Activated T-helper 2 cell treated with anti-CD3 and anti-CD28 coated beads, Interferon-gamma antibody, Interleukin-2, Interleukin-4, amounts not matched to agents 10 μg/mL and 5 μg/mL and 100 μg/mL, durations not matched to agents 14 hours and 24 hours and 36 hours (primary cell): ENCODE data around the gene PTPN1. TPM values are rescaled to one million over a fixed set of nuclear protein-coding genes. Genes with fewer than 3 reads are reported as not detected.
A peak's percentile ranks its signal among the peaks of the same experiment; 100 is the strongest.
"Not testable (repeated sequence)": the region's sequence is repeated elsewhere in the genome, so short reads cannot be mapped to it uniquely, and the experiment has no call there.

Experiments used
- DNase-seq: peaks from one replicate; pipeline ENCODE4 v3.0.0; 2021; ENCODE audit warnings: low spot score
- H3K27ac Mint-ChIP-seq: one replicate; pipeline ENCODE4 v1.8.0; 2021; ENCODE audit warnings: mixed read lengths
- H3K27me3 Mint-ChIP-seq: one replicate; pipeline ENCODE4 v1.8.0; 2021; ENCODE audit warnings: low read depth, mixed read lengths
- H3K36me3 Mint-ChIP-seq: one replicate; pipeline ENCODE4 v1.8.0; 2021; ENCODE audit warnings: low read depth, mixed read lengths
- H3K4me1 Mint-ChIP-seq: one replicate; pipeline ENCODE4 v1.8.0; 2021; ENCODE audit warnings: low read depth, mixed read lengths
- H3K4me3 Mint-ChIP-seq: one replicate; pipeline ENCODE4 v1.8.0; 2021; ENCODE audit warnings: low read depth, mild to moderate bottlenecking, moderate library complexity, mixed read lengths
- H3K9me3 Mint-ChIP-seq: one replicate; pipeline ENCODE4 v1.8.0; 2021; ENCODE audit warnings: mixed read lengths
- intact Hi-C: fragments of 100-400 bp; cut with micrococcal nuclease; formaldehyde crosslinking; loops from one replicate; pipeline ENCODE4 v1.15.1; 2023
- total RNA-seq: library from RNA; stranded (reverse); gene quantifications from 2 replicates; pipeline ENCODE4 v1.2.3, GENCODE V29; 2022

The PTPN1 gene
- total RNA-seq, 1 donor from 2014 or later: 94.6 TPM

DNA sequence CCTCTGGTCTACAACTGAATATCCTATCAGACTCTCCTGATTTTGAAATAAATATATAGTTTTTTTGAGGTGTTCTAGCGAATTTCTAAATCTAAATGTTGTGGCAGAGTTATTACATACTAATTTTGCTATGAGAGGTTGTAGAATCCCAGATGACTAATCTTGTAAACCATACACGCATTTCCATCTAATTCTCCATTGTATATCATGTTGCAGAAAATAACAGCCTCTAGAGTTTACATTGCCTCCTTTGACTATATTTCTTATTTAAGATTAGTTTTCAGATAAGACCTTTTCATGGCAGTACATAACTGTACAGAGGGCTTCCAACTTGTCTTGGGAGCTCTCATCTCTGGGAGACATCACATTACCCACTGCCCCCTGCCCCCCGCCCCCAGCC, 22.9 kb downstream of the PTPN1 start:
- H3K4me1 Mint-ChIP-seq: peaks cover 48% of the 10 kb centered on the region
- no peak overlapping the region for H3K4me3 Mint-ChIP-seq
- H3K36me3 Mint-ChIP-seq: peaks cover 42% of the 10 kb centered on the region

DNA sequence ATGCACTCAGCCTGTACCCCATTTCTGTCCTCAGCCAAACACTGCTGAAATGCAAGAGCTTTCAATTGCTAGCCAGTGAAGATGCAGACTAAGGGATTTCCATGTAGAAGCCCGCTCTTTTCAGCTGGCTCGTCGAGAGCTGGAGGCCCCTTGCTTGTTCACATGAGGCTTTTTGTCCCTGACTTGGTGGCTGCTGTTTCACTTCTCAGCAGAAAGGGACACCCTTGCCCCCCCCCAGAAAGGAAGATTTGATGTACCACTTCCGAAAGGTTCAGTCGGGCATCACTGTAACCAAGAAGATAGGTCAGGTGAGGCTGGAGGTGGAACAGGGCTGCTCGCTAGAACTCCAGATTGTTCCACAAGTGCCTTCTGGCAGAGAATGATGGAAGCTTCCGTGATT, 23.3 kb downstream of the PTPN1 start:
- H3K27ac Mint-ChIP-seq: peak overlapping the region; percentile 12
- intact Hi-C loops: no loop called here
- H3K27me3 Mint-ChIP-seq: no peaks in the 10 kb centered on the region
- DNase-seq: no peak
- peaks cover 51% of the 10 kb centered on the region for H3K4me1 Mint-ChIP-seq
- no peak overlapping the region for H3K4me3 Mint-ChIP-seq
- peaks cover 45% of the 10 kb centered on the region for H3K36me3 Mint-ChIP-seq
- H3K9me3 Mint-ChIP-seq: no peaks in the 10 kb centered on the region

More for the DNA sequence above, 22.9 kb downstream of the PTPN1 start:
- intact Hi-C loops: no loop called here
- no peaks in the 10 kb centered on the region for H3K27me3 Mint-ChIP-seq
- H3K9me3 Mint-ChIP-seq: no peaks in the 10 kb centered on the region
- no peak overlapping the region for H3K27ac Mint-ChIP-seq
- DNase-seq: no peak

DNA sequence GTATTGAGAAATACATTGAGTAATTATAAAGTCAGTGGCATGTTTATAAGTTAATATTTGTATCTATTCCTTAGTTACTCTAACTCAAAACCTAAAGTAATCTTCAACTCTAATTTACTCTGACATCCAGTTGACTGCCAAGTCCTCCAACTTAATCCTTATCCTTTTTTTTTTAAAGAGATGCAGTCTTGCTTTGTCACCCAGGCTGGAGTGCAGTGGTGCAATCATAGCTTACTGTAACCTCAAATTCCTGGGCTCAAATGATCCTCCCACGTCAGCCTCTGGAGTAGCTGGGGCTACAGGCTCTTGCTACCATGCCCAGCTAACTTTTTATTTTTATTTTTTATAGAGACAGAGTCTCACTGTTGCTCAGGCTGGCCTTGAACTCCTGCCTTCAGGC, 24.4 kb downstream of the PTPN1 start:
- H3K9me3 Mint-ChIP-seq: no peaks in the 10 kb centered on the region
- H3K27me3 Mint-ChIP-seq: no peaks in the 10 kb centered on the region
- H3K4me1 Mint-ChIP-seq: peaks cover 43% of the 10 kb centered on the region
- no peak for DNase-seq
- no peak overlapping the region for H3K4me3 Mint-ChIP-seq
- intact Hi-C loops: no loop called here
- no peak overlapping the region for H3K27ac Mint-ChIP-seq
- peaks cover 41% of the 10 kb centered on the region for H3K36me3 Mint-ChIP-seq

DNA sequence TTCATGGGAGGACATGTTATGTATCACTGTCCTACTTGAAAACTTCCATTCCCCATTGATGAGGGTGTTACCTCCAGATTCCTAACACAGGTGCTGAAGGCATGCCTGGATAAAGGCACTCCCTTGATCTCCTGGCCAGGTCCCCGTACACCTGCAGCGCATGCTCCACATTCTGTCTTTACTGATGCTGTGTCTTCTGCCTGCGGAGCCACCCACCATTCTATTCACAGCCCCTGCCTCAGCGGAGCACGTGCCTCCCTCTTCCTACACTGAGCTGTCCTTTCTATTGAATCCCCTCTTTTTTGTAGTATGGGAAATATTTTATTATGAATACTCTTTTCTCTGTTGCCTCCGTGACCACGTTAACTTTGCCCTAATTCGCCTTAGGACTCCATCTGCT, 25.0 kb downstream of the PTPN1 start:
- no peak for DNase-seq
- no peaks in the 10 kb centered on the region for H3K27me3 Mint-ChIP-seq
- peaks cover 42% of the 10 kb centered on the region for H3K4me1 Mint-ChIP-seq
- H3K9me3 Mint-ChIP-seq: no peaks in the 10 kb centered on the region
- H3K27ac Mint-ChIP-seq: no peak overlapping the region
- peaks cover 43% of the 10 kb centered on the region for H3K36me3 Mint-ChIP-seq
- H3K4me3 Mint-ChIP-seq: no peak overlapping the region
- intact Hi-C loops: no loop called here

DNA sequence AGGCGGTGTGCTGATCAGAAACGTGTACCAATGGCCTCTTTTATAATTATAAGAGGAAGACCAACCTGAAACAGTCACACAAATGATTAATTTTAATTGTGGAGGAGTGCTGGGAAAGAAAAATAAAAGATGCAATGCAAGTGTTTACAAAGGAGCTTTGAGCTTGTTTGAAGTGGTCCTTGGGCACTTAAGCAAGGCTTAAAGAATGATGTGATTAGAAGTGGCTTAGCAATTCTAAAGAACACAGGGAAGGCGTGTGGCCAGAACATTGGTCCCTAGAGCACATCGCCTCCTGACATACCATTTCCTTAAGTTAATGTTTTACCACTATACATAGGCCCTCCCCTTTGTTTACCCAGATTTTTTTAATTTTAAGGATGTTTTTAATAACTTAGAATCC, 26.1 kb downstream of the PTPN1 start:
- Mint-ChIP-seq H3K27ac (no peak overlapping the region), H3K9me3 (no peaks in the 10 kb centered on the region), H3K4me3 (no peak overlapping the region), H3K4me1 (peaks cover 51% of the 10 kb centered on the region), H3K36me3 (peaks cover 54% of the 10 kb centered on the region), H3K27me3 (no peaks in the 10 kb centered on the region)
- intact Hi-C loops: no loop called here
- no peak for DNase-seq

DNA sequence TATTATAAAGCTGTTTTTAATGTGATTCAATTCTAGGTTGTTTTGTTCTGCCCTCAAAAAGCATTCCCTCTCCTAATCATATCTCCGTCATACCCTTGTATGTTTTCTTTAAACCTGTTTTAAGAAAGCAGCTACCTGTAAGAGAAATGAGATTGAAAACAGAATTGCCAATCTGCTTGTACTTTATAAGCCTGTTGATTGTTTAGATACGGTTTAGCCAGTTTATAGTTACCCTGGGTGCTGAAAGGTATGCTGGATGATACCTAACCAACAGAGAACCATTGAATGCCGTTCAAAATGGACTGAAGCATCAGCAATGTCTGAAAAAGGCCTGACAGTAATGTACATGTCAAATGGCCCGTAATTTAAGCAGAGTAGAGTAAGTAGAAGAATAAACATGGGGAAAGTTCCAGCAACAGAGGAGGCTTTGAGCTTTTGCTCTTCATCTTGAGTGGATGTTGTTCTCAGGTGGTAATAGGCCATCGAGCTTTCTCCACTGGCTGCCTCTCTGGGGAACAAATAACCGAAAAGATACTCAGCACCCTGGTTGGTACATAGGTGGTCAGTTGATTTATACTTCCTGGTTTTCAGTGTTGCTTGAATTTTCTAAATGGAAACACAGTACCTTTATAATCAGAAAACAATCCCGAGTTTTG, 27.5 kb downstream of the PTPN1 start:
- Mint-ChIP-seq H3K4me3 (no peak overlapping the region), H3K27me3 (no peaks in the 10 kb centered on the region), H3K9me3 (no peaks in the 10 kb centered on the region), H3K27ac (peak overlapping the region; percentile 14), H3K36me3 (peaks cover 63% of the 10 kb centered on the region), H3K4me1 (peaks cover 57% of the 10 kb centered on the region)
- intact Hi-C loops: no loop called here
- DNase-seq: no peak

DNA sequence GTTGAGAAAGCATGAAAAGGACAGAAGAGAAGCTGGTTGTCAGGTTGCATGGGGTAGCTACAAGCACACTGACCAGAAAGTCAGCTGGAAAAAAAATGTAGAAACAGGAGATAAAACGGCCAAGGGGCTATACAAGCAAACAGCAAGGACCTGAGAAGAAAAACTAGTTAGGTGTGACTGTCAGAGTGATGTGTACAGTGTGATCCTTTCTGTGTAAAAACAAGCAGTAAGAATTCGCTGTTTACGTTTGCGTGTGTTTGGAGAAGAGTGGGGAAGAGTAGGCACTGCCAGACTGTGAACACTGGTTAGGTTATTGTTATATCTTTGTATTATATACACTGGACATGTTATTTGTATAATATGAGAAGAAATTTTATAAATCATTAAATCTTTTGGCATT, 28.1 kb downstream of the PTPN1 start:
- DNase-seq: no peak
- Mint-ChIP-seq H3K27ac (peak overlapping the region; percentile 6), H3K4me3 (no peak overlapping the region), H3K27me3 (no peaks in the 10 kb centered on the region), H3K4me1 (peaks cover 57% of the 10 kb centered on the region), H3K9me3 (no peaks in the 10 kb centered on the region), H3K36me3 (peaks cover 65% of the 10 kb centered on the region)
- intact Hi-C loops: no loop called here

DNA sequence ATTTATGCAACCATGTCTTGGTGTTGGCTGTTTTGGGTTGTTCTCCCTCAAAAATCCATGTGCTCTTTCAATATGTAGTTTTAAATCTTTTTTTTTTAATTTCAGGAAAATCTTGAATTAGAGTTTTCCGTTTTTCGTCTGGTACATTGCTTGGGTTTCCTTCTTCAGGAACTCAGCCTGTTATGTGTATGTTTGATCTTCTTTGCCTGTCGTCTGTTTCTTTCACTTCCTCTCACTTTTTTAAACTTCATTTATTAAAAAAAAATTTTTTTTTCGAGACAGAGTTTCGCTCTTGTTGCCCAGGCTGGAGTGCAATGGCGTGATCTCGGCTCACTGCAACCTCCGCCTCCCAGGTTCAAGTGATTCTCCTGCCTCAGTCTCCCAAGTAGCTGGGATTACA, 29.6 kb downstream of the PTPN1 start:
- H3K27ac Mint-ChIP-seq, H3K4me3 Mint-ChIP-seq, DNase-seq, intact Hi-C loops, H3K27me3 Mint-ChIP-seq, H3K9me3 Mint-ChIP-seq: not testable (repeated sequence)
- H3K4me1 Mint-ChIP-seq: peaks cover 60% of the 10 kb centered on the region
- H3K36me3 Mint-ChIP-seq: peaks cover 64% of the 10 kb centered on the region

DNA sequence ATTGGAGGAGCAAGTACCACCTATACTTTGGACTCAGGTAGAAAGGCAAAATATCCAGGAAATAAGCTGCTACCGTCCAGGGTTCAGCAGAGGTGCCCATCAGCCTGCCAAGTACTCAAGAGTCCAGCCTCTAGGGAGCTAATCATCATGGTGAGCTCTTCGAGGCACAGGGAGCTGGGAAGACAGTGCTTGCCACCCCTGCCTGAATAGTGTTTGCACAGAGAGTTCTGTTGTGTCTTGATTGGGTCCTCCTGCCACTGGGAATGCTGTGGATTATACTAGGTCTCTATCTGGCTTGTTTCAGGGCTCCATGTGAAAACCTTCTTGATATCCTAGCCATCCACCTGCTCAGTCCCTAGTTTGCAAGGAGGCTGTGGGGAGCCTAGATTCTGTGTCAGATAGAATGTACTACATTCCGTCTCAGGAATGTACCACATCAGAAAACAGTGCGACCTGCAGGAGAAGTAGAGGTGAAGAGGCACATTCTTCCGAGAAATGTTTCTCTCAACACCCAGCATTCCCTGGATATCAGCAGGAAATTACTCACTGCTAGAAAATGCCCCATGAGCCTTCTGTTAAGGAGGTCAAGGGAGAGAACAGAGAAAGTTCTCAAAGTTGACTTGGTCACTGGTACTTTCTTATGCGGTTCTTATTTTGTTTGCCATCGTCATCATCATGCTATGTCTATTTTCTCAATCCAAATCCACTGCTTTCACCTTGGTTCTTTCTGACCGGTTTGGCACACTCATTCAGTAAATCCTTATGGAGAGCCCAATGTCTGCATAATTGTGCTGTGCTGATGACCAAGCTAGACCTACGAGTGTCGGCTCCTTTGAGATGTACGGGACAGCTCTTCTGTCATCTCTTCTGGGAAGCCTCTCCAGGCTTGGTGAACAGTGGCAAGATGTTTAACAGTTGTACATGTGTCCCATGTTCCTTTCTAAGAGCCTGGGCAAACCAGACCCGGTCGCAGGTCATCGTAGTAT, 30.7 kb downstream of the PTPN1 start:
- Mint-ChIP-seq H3K27me3 (no peaks in the 10 kb centered on the region), H3K4me1 (peaks cover 62% of the 10 kb centered on the region), H3K36me3 (peaks cover 62% of the 10 kb centered on the region), H3K4me3 (no peak overlapping the region), H3K27ac (peak overlapping the region; percentile 61), H3K9me3 (no peaks in the 10 kb centered on the region)
- intact Hi-C loops: no loop called here
- DNase-seq: no peak

DNA sequence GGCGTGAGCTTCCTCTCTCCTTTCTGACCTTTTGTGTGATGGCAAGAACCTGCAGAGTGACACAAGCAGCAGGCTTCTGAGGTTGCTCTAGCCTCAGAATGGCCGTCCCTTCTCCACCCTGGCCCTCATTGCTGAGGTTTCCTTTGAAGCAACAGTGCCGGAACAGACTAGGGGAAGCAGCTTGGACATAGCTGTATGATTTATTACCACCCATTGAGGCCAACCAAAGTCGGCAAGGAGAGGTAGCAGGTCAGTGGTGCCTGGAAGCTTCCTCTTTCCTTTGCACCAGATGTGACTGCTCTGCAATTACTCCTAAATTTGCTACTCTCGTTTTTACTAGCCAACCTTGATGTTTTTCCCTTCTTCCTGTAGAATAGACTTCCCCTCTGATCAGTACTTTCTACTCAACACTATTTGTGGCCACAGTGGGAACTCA, 31.4 kb downstream of the PTPN1 start:
- H3K4me3 Mint-ChIP-seq: no peak overlapping the region
- no peak for DNase-seq
- peaks cover 65% of the 10 kb centered on the region for H3K36me3 Mint-ChIP-seq
- peaks cover 64% of the 10 kb centered on the region for H3K4me1 Mint-ChIP-seq
- no peaks in the 10 kb centered on the region for H3K27me3 Mint-ChIP-seq
- no peaks in the 10 kb centered on the region for H3K9me3 Mint-ChIP-seq
- peak overlapping the region; percentile 61 for H3K27ac Mint-ChIP-seq
- intact Hi-C loops: no loop called here

DNA sequence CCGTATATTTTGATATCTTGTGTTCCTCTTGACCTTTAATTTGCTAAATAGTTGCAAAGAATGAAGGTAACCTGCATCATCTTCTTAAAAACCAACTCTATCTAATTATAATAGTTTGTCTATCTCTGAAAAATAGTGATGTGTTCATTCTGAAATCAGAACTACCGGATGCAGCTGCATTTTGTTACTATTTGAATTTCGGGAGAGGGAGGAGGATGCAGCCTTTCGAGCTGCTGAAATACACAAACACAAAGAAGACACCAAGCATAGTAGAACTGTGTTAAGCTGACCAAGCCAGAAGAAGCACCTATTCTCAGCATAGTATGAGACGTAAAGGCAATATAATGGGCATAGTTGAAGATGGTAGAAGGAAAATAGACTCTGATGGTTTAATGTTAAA, 33.1 kb downstream of the PTPN1 start:
- Mint-ChIP-seq H3K27me3 (no peaks in the 10 kb centered on the region), H3K4me1 (peaks cover 64% of the 10 kb centered on the region), H3K27ac (peak overlapping the region; percentile 60), H3K4me3 (no peak overlapping the region), H3K9me3 (no peaks in the 10 kb centered on the region), H3K36me3 (peaks cover 66% of the 10 kb centered on the region)
- intact Hi-C loops: no loop called here
- DNase-seq: no peak

DNA sequence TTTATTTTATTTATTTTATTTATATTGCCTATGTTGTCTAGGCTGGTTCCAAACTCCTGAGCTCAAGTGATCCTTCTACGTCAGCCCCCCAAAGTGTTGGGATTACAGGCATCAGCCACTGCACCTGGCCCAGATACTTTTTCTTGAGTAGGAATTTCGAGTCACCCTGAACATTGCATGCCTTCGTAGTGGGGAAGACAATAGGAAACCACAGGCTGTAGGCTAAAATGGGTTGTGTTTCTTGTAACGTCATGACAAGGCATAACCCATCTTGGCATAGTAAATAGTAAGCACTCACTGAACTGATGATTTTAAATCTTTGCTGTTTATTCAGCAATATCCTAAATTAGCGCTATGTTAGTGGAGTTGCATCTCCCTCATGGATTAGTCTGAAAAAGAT, 34.9 kb downstream of the PTPN1 start:
- intact Hi-C loops: no loop called here
- H3K9me3 Mint-ChIP-seq: no peaks in the 10 kb centered on the region
- H3K4me3 Mint-ChIP-seq: no peak overlapping the region
- H3K36me3 Mint-ChIP-seq: peaks cover 72% of the 10 kb centered on the region
- peak overlapping the region; percentile 86 for H3K27ac Mint-ChIP-seq
- H3K27me3 Mint-ChIP-seq: no peaks in the 10 kb centered on the region
- no peak for DNase-seq
- H3K4me1 Mint-ChIP-seq: peaks cover 69% of the 10 kb centered on the region

DNA sequence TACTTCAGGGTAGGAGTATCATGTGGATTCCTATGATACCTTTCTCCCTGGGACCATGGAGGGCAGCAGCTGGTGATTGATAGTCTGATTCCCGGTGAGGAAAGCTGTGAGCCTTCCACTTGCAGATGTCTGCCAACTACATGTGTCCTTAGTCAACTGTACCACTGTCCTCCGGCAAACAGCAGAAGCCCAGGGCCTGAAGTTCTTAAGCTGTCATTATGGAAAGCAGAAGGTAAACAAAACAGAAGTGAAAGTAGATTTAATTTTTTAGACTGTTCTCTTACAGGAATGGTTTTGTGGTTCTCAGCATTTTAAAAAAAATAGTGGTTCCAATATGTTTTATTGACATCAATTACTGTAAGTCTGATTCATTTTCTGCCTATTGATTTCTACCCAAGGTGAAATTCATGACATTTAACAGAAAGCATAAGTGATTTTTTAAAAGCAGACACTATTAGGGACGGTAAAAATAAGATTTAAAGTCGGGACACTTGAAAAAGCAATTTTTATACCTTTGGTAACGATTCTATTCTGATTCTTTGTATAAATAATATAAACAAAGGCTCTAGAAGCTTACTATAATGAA, 36.6 kb downstream of the PTPN1 start:
- intact Hi-C loops: loop anchor here (1.0 to 2.0 kb wide), 2 partner anchors 14 to 28 kb away; no protein-coding TSS in a partner anchor
- peak overlapping the region; percentile 72 for H3K4me3 Mint-ChIP-seq
- H3K27ac Mint-ChIP-seq: peak overlapping the region; percentile 86
- H3K27me3 Mint-ChIP-seq: no peaks in the 10 kb centered on the region
- H3K4me1 Mint-ChIP-seq: peaks cover 53% of the 10 kb centered on the region
- DNase-seq: no peak
- no peaks in the 10 kb centered on the region for H3K9me3 Mint-ChIP-seq
- H3K36me3 Mint-ChIP-seq: peaks cover 67% of the 10 kb centered on the region
